HG03575 (cell line): ENCODE results near the gene BLVRA.
"Not testable (repeated sequence)": the region's sequence is repeated elsewhere in the genome, so short reads cannot be mapped to it uniquely, and the experiment has no call there.

Source experiments
- ATAC-seq: cut with Tn5 transposase; IDR thresholded peaks from one replicate; pipeline ENCODE4 v1.9.1; 2021; ENCODE audit not compliant: unreplicated experiment, insufficient number of reproducible peaks, low FRiP score; ENCODE audit errors: extremely low read depth

BLVRA gene, protein sequence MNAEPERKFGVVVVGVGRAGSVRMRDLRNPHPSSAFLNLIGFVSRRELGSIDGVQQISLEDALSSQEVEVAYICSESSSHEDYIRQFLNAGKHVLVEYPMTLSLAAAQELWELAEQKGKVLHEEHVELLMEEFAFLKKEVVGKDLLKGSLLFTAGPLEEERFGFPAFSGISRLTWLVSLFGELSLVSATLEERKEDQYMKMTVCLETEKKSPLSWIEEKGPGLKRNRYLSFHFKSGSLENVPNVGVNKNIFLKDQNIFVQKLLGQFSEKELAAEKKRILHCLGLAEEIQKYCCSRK

DNA sequence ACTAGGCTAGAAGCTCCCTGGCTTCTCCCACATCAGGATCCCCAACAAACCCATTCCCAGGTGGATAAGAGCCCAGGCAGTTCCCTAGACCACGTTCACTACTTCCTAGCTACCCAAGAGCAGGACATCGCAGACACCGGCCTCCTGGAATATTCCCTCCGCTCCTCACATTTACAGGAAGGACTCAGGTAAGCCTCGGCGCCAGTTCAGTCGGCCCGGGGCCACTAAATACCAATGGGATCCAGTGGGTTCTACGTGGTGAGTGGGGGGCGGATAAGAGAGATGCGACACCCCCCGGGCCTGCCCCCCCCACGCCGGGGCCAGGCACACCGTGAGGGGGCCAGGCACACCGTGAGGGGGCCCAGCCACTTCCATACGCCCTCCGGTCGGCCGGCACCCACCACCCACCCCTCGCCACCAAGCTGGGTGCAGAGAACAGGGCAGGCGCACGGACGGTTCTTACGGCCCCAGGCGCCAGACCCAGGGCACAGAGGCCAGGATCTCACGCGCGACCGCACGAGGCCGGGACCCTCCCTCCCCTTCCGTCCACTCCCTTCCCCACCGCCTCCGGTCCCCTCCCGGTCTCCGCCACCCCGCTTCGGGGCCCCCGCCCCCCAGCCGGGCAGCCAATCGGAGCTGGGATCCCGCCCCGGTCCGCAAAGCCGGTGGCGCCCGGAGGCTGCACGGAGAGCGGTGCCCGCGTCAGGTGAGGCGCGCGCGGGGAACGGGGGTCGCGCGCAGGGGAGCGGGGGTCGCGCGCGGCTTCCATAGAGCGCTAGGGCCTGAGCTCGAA lies at the start of gene BLVRA:
Gene BLVRA (plus strand): TSS at position 652 of the 793 bp plus-strand sequence. CDS start 12,479 bp downstream, outside the sequence.
- no peak for ATAC-seq

DNA sequence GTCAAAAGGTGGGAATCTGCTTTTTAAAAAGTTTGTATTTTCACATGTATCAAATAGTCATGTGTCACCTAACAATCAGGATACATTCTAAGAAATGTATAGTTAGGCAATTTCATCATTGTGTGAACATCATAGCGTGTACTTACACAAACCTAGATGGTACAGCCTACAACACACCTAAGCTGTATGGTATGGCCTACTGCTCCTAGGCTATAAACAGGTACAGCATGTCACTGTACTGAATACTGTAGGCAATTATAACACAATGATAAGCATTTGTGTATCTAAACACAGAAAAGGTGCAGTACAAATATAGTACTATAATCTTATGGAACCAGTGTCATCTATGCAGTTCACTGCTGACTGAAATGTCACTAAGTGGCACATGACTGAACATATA lies 47.0 kb upstream of the BLVRA start:
- ATAC-seq = no peak

DNA sequence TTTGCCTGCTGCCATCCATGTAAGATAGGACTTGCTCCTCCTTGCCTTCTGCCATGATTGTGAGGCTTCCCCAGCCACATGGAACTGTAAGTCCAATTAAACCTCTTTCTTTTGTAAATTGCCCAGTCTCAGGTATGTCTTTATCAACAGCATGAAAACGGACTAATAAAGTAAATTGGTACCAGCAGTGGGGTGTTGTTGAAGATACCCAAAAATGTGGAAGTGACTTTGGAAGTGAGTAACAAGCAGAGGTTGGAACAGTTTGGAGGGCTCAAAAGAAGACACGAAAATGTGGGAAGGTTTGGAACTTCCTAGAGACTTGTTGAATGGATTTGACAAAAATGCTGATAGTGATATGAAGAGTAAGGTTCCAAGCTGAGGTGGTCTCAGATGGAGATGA lies 42.5 kb upstream of the BLVRA start:
- not testable (repeated sequence) for ATAC-seq

DNA sequence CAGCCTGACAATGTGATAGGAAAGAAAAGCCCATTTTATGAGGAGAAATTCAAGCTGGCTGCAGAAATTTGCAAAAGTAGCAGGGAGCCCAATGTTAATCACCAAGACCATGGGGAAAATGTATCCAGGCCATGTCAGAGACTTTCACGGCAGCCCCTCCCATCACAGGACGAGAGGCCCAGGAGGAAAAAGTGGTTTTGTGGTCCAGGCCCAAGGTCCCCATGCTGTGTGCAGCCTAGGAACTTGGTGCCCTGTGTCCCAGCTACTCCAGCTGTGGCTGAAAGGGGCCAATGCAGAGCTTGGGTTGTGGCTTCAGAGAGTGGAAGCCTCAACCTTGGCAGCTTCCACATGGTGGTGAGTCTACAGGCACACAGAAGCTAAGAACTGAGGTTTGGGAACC lies 41.9 kb upstream of the BLVRA start:
- ATAC-seq = no peak

- ATAC-seq = no peak
These were observed 37.2 kb upstream of the BLVRA start for GRCh38 chr7:43721193-43721806.

- no peak for ATAC-seq
These were observed 35.5 kb upstream of the BLVRA start for GRCh38 chr7:43723007-43723341.

DNA sequence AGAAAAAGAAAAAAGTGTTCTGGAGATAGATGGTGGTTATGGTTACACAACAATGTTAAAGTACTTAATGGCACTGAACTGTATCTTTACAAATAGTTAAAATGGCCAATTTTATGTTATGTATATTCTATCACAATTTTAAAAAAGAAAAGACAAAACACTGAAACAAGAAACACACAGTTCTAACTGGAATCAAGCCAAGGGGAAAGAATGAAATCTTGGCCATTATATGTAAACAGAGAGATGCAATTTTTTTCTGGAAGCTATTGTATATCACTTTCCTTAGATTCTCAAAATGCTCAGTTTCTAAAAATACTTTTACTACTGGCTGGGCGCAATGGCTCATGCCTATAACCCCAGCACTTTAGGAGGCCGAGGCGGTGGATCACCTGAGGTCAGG lies 33.2 kb upstream of the BLVRA start:
- no peak for ATAC-seq

DNA sequence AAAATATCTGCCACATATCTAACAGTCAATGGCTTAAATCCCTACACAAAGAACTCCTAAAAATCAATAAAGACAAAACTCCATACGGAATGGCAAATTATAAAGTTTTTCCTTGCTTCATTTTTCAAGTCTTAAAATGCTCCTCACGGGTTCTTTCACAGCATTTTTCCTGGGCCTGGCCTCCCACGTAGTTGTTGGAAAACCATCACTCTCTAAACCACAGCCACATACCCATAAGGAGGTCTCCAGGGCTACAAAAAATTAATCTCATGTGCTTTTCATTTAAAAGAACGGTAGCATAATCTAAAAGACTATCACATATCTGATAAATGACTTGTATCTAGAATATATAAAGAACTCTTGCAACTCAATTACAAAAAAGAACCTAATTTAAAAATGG lies 32.0 kb upstream of the BLVRA start:
- ATAC-seq = no peak

DNA sequence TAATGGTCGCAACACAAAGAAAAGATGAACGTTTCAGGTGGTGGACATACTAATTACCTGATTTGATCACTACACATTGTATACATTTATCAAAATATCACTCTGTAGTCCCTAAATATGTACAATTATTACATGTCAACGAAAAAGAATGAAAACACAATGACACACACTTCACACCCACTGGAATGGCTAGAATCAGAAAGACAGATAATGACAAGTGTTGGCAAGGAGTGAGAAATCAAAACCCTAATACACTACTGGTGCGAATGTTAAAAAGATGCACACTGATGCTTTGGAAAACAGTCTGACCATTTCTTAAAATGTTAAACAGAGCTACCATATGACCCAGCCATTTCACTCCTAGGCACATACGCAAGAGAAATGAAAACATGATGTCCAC lies 31.5 kb upstream of the BLVRA start:
- no peak for ATAC-seq

- ATAC-seq = no peak
These were observed 31.0 kb upstream of the BLVRA start for GRCh38 chr7:43727494-43727893.

DNA sequence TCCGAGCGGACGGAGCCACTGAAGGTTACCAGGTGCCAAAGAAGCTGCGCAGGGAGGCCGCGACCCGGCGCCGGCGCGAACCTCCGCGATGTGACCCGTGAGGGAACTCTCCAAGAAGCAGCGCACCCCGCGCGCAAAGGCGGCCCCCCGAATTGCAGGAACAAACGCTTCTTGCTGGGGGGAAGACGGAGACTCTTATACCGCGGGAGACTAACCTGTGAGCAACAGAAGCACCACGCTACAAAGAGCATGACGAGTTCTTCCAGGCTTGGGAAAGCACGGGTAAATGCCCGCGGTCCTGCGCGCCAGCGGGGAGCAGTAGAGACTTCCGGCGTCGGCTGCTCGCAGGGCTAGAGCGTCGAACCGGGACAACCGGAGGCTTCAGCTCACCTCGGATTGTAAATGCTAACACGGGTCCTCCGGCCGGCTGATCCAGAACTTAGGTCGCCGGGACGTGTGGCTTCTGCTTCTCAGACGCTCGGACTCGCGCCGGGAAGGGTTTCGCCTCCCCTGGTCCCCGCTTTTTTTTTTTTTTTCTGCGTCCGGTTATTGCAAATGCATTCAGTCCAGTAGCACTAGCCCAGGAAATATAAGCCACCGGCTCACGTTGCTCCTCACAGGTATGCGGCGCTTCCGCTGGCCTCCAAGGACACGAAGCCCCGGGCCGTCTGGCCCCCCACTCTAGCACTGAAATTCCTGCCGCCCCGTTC lies 29.1 kb upstream of the BLVRA start, which contains the start of gene COA1:
Gene COA1 (minus strand): TSS at position 310 of the 710 bp plus-strand sequence. CDS start 80,909 bp downstream, outside the sequence.
- no peak for ATAC-seq

DNA sequence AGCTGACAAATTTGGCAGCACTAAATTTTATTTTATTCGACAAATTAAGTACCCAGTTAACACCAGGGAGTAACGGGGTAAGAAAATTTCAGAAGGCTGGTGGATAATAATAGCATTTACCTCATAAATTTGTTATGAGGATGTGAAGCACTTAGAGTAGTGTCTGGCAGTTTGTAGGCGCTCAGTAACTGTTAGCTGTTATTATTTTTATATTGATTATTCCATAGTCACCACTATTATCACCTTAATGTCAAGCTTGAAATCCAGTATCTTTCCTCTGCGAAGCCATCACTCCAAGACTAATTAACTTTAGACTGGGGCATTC lies 28.6 kb upstream of the BLVRA start:
- no peak for ATAC-seq

GRCh38 chr7:43731494-43731893 lies 27.0 kb upstream of the BLVRA start:
- not testable (repeated sequence) for ATAC-seq

GRCh38 chr7:43734575-43735332 lies 23.7 kb upstream of the BLVRA start:
- not testable (repeated sequence) for ATAC-seq

GRCh38 chr7:43735403-43735801 lies 23.1 kb upstream of the BLVRA start:
- ATAC-seq = peak; percentile 17

DNA sequence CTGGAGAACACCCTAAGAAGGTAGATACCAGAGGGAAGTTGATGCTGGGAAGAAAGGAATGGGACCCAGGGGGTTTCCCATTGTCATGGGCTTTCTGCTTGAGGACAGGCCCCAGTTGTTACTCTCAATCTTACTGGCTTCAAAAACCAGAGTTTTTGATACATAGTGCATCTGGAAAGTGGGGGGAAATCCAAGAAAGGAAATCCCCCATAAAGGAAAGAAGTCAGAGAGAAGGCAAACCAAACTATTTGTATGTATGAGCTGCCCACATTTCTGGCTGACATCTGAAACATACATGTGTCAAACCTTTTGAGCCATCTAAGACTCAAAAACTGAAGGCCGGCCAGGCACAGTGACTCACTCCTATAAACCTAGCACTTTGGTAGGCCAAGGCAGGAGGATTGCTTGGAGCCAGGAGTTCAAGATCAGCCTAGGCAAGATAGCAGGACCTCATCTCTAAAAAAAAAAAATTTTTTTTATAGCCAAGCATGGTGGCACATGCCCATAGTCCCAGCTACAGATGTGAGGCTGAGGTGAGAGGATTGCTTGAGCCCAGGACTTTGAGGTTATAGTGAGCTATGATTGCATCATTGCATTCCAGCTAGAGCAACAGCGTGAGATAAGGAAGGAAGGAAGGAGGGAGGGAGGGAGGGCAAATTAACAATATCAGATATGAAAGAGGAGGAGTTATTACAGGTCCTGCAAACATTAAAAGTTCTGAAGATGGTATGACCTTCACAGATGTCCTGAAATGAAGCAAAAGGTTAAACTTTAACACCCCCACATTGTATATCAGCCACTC lies 22.5 kb upstream of the BLVRA start:
- peak; percentile 46 for ATAC-seq

DNA sequence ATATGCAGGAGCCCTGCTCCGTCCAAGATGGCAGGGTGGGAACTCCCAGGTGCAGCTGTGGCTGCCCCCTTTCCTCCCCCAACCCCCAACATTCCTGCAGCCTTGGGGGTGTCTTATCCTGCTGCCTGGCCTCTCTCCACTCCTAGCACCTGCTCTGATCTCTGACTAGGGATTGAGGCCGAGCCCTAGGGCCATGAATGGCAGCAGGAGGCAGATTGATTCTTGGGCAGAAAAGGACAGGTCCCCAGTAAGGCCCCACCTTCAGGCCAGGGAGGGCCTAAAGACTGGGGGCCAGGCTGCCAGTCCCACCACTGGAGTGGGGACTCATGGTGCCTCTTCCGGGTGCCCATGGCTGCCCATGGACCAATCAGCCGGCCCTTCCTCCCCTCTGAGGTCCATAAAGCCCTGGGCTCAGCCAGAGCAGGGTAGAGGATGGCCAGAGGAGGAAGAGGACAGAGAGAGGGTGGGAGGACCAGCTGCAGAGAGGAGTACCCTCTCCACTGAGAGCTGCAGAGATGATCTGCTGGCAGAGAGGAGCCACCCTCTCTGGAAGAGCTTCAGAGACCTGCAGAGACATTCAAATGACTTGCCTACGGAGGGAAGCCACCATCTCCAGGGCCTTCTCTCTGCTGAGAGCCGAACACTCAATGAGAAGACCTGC lies 20.9 kb upstream of the BLVRA start:
- ATAC-seq = no peak

GRCh38 chr7:43742692-43743091 lies 15.8 kb upstream of the BLVRA start:
- ATAC-seq = no peak
